ENCODE results near the gene SLC12A4. TPM values are rescaled to one million over a fixed set of nuclear protein-coding genes. Genes with fewer than 3 reads are reported as not detected.

The SLC12A4 gene
- polyA plus RNA-seq, 2 of the 4 experiments (the other 2 are of a cell fraction): 18.2 to 33.2 TPM

GRCh38 chr16:67923414-67924116 is 44.9 kb downstream of the SLC12A4 start (continued):
- TF ChIP-seq, protein P1, sequence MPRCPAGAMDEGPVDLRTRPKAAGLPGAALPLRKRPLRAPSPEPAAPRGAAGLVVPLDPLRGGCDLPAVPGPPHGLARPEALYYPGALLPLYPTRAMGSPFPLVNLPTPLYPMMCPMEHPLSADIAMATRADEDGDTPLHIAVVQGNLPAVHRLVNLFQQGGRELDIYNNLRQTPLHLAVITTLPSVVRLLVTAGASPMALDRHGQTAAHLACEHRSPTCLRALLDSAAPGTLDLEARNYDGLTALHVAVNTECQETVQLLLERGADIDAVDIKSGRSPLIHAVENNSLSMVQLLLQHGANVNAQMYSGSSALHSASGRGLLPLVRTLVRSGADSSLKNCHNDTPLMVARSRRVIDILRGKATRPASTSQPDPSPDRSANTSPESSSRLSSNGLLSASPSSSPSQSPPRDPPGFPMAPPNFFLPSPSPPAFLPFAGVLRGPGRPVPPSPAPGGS (IDR thresholded peaks at IDR 0.05): no peak
- TF ChIP-seq, protein P2, sequence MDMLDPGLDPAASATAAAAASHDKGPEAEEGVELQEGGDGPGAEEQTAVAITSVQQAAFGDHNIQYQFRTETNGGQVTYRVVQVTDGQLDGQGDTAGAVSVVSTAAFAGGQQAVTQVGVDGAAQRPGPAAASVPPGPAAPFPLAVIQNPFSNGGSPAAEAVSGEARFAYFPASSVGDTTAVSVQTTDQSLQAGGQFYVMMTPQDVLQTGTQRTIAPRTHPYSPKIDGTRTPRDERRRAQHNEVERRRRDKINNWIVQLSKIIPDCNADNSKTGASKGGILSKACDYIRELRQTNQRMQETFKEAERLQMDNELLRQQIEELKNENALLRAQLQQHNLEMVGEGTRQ (IDR thresholded peaks at IDR 0.05): no peak
- TF ChIP-seq GATA3 (IDR thresholded peaks at IDR 0.05; ENCODE audit: borderline replicate concordance) (no peak), HMGXB4 (CRISPR knock-in tag; IDR thresholded peaks at IDR 0.05; ENCODE audit: borderline replicate concordance) (no peak)

DNA sequence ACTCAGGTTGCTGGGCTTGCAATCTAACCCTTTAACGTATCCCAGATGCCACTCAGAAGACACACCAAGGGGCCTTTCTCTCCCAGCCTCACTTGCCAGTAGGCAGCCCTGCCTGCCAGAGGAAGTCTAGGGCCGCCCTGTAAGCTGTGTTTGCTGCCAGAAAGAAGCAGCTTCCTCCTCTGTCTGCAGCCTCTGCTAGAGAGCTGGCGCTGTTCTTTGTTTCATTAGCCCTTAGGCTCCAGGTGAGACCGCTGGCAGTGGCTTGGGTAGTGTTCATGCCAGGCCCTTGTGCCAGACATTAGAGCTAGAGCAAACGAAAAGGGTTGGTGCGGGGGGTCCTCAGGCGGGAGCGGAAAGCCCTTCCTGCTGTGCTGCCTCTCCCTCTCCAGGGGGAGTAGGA is 45.7 kb downstream of the SLC12A4 start:
- no peaks in the 10 kb centered on the region for H3K9me3 ChIP-seq
- peaks cover 5% of the 10 kb centered on the region for H3K4me1 ChIP-seq
- POLR2A ChIA-PET: no interaction called here
- CTCF ChIA-PET: interaction anchor here (1.1 to 22.2 kb wide), 4 partner anchors 41 to 429 kb away, joined by 3 to 370 read pairs (median 26); partner anchors contain the start of genes EDC4 and NRN1L
- 83% methylated on average over 8 of the region's 8 CpGs for WGBS (ENCODE audit: missing lambda C conversion rate)
- H3K27ac ChIP-seq: no peak overlapping the region
- FAIRE-seq: no peak
- TF ChIP-seq FOSL2 (IDR thresholded peaks at IDR 0.05) (no peak), FOSL2 (CRISPR knock-in tag; IDR thresholded peaks at IDR 0.05) (no peak), NPAS2 (CRISPR knock-in tag; IDR thresholded peaks at IDR 0.05; ENCODE audit: borderline replicate concordance) (no peak), POLR2AphosphoS2 (conservative IDR thresholded peaks at IDR 0.05; ENCODE audit: low read length) (no peak), RARB (CRISPR knock-in tag; IDR thresholded peaks at IDR 0.05) (no peak)
- TF ChIP-seq, protein P2 (IDR thresholded peaks at IDR 0.05): no peak
- H3K4me3 ChIP-seq: no peak overlapping the region
- no peak overlapping the region for H3K4me2 ChIP-seq
- ATAC-seq: no peak
- no peak for DNase-seq (ENCODE audit: low read depth in 1 of 2, low spot score in 1 of 2)

DNA sequence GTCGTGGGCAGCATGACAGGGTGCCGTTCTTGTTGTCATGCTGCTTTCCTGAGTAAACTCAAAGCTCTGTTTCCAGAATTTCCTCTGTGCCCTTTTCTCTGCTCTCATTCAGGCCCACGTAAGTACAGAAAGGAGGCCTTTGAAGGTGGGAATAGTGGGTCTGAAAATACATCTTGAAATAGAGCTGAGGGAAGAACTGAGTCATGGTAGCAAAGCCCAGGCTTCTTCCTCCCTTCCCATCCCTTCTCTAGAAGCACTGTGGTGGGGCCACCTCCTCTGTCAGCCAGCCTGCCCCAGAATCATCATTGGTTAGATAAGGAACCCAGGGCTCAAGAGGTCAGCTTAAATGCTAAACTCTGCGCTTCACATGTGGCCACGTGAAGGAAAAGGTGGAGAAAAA is 46.2 kb downstream of the SLC12A4 start:
- Histone ChIP-seq H3K4me3 (no peak overlapping the region), H3K9me3 (no peaks in the 10 kb centered on the region), H3K4me2 (no peak overlapping the region), H3K27ac (no peak overlapping the region), H3K4me1 (peaks cover 11% of the 10 kb centered on the region)
- WGBS (ENCODE audit: missing lambda C conversion rate): 89% methylated on average over 5 of the region's 5 CpGs
- no peak for ATAC-seq
- TF ChIP-seq CBX2 (IDR thresholded peaks at IDR 0.05; ENCODE audit: borderline replicate concordance, low read depth): no peak
- no peak for TF ChIP-seq NFE2L2 (conservative IDR thresholded peaks at IDR 0.05; ENCODE audit: low read length)
- TF ChIP-seq TFCP2L1 (CRISPR knock-in tag; IDR thresholded peaks at IDR 0.05): no peak
- no peak for TF ChIP-seq CEBPB (IDR thresholded peaks at IDR 0.05)
- TF ChIP-seq RARB (CRISPR knock-in tag; IDR thresholded peaks at IDR 0.05): no peak
- no peak for TF ChIP-seq ZNF302 (CRISPR knock-in tag; IDR thresholded peaks at IDR 0.05)
- no peak for TF ChIP-seq TP53 (CRISPR knock-in tag; IDR thresholded peaks at IDR 0.05)
- no peak for TF ChIP-seq ZSCAN20 (CRISPR knock-in tag; IDR thresholded peaks at IDR 0.05)
- TF ChIP-seq RNF2 (IDR thresholded peaks at IDR 0.05; ENCODE audit: borderline replicate concordance, low read depth): no peak
- no peak for TF ChIP-seq MYC (IDR thresholded peaks at IDR 0.05; ENCODE audit: borderline replicate concordance, low read length)
- TF ChIP-seq ZFP36 (IDR thresholded peaks at IDR 0.05; ENCODE audit: borderline replicate concordance, partially characterized antibody): no peak
- TF ChIP-seq HMGXB4 (CRISPR knock-in tag; IDR thresholded peaks at IDR 0.05; ENCODE audit: borderline replicate concordance): no peak
- no peak for FAIRE-seq
- DNase-seq (ENCODE audit: low read depth in 1 of 2, low spot score in 1 of 2): no peak
- CTCF ChIA-PET: interaction anchor here (1.1 to 22.2 kb wide), 4 partner anchors 41 to 428 kb away, joined by 3 to 370 read pairs (median 26); partner anchors contain the start of genes EDC4 and NRN1L
- POLR2A ChIA-PET: no interaction called here

Measured in A549 (cell line).